Measurements from ENCODE around the gene CHST6.

GRCh38 chr16:75495076-75495674 is at the start of gene CHST6:
- no peak for TF ChIP-seq CTCF (IDR thresholded peaks at IDR 0.05)
- no peak for TF ChIP-seq EZH2 (IDR thresholded peaks at IDR 0.05; ENCODE audit: borderline replicate concordance, insufficient read depth, low read depth, low read length, poor library complexity, severe bottlenecking)

Measured in B cell (primary cell).